Suprapubic skin (tissue), 4 donors: ENCODE results near the gene GGCT. TPM values are rescaled to one million over a fixed set of nuclear protein-coding genes. Genes with fewer than 3 reads are reported as not detected.
A peak's percentile ranks its signal among the peaks of the same experiment; 100 is the strongest.

Experiments
- DNase-seq, 2 donors: peaks; one replicate each; pipeline ENCODE4 v3.0.0-alpha.2; 2019; ENCODE audit warnings: low spot score in 2 of 2
- H3K27ac ChIP-seq: fragments of 200-600 bp; sonication (generic); one replicate; pipeline ENCODE4 v1.5.1; 2019
- H3K27me3 ChIP-seq: fragments of 200-600 bp; sonication (generic); one replicate; pipeline ENCODE4 v1.5.1; 2019
- H3K36me3 ChIP-seq: fragments of 200-600 bp; sonication (generic); one replicate; pipeline ENCODE4 v1.5.1; 2019
- H3K4me1 ChIP-seq: fragments of 200-600 bp; sonication (generic); one replicate; pipeline ENCODE4 v1.5.1; 2019
- H3K4me3 ChIP-seq: fragments of 200-600 bp; sonication (generic); one replicate; pipeline ENCODE4 v1.5.1; 2019; ENCODE audit warnings: mild to moderate bottlenecking
- H3K9me3 ChIP-seq: fragments of 200-600 bp; sonication (generic); one replicate; pipeline ENCODE4 v1.5.1; 2019
- EP300 ChIP-seq: sonication (generic); formaldehyde crosslinking; IDR thresholded peaks from one replicate; pipeline ENCODE4 v1.6.1; 2017; ENCODE audit warnings: antibody characterized with exemption
- POLR2A ChIP-seq, 2 donors: fragments of 450-650 bp; IDR thresholded peaks; one replicate each; pipeline ENCODE4 v1.6.1; 2017; ENCODE audit warnings: antibody characterized with exemption in 2 of 2, mild to moderate bottlenecking in 2 of 2, moderate library complexity in 2 of 2
- POLR2AphosphoS5 ChIP-seq, 3 donors: sonication (generic); formaldehyde crosslinking; IDR thresholded peaks; one replicate each; pipeline ENCODE4 v1.6.1; 2017; ENCODE audit warnings: antibody characterized with exemption in 3 of 3
- WGBS: methylation state at CpG from one replicate; pipeline ENCODE4 v1.1.5; 2018; 5-methylcytosine and 5-hydroxymethylcytosine counted together
- total RNA-seq, 4 donors: library from RNA; depleted of rRNA; stranded (reverse); fragments of >200 nt; gene quantifications; one replicate each; pipeline ENCODE4 v1.1.0, GENCODE V29; 2016
- TF ChIP-seq, protein P1 (sequence below), 2 donors: fragments of 200-600 bp in 1 of 2; fragments of 450-650 bp in 1 of 2; sonication (generic) in 1 of 2; IDR thresholded peaks; one replicate each; pipeline ENCODE4 v1.5.1; 2016 to 2019; ENCODE audit warnings: antibody characterized with exemption in 2 of 2, mild to moderate bottlenecking in 1 of 2, moderate library complexity in 1 of 2

GGCT gene
- total RNA-seq, 4 donors from 2014 or later = 13.7 to 76.1 (median 54.1) TPM

GRCh38 chr7:30470163-30470770, 34.4 kb downstream of the GGCT start:
- DNase-seq = no peak
- 71% methylated on average over 14 of the region's 14 CpGs for WGBS
- Histone ChIP-seq H3K4me1 (peaks cover 71% of the 10 kb centered on the region), H3K27me3 (no peaks in the 10 kb centered on the region), H3K4me3 (no peak overlapping the region), H3K36me3 (no peaks in the 10 kb centered on the region), H3K9me3 (no peaks in the 10 kb centered on the region), H3K27ac (peak overlapping the region; percentile 87)
- no peak for TF ChIP-seq POLR2A (IDR thresholded peaks at IDR 0.05)
- no peak for TF ChIP-seq EP300
- TF ChIP-seq, protein P1, sequence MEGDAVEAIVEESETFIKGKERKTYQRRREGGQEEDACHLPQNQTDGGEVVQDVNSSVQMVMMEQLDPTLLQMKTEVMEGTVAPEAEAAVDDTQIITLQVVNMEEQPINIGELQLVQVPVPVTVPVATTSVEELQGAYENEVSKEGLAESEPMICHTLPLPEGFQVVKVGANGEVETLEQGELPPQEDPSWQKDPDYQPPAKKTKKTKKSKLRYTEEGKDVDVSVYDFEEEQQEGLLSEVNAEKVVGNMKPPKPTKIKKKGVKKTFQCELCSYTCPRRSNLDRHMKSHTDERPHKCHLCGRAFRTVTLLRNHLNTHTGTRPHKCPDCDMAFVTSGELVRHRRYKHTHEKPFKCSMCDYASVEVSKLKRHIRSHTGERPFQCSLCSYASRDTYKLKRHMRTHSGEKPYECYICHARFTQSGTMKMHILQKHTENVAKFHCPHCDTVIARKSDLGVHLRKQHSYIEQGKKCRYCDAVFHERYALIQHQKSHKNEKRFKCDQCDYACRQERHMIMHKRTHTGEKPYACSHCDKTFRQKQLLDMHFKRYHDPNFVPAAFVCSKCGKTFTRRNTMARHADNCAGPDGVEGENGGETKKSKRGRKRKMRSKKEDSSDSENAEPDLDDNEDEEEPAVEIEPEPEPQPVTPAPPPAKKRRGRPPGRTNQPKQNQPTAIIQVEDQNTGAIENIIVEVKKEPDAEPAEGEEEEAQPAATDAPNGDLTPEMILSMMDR (IDR thresholded peaks at IDR 0.05) = no peak
- peak in 1 of 3 donors; percentile 16 for TF ChIP-seq POLR2AphosphoS5 (IDR thresholded peaks at IDR 0.05)

DNA sequence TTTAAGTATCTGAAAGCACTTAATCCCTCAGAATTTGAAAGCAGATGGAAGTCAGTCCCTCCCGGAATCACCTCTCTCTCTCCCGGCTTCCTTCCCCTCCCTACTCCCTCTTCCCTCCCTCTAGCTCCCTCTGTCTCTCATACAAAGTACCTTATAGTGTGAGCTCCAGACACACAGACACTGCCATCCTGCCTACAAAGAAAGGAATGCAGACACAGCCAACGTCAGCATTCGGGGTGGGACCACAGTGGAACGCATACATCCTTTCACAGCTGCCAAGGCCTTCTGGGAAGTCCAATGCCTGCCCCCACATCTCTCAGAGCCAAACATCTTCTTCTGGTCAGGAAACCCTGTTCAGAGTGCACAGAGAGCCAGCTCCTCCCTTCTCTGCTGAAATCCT, 35.3 kb downstream of the GGCT start:
- 29% methylated on average over 5 of the region's 5 CpGs for WGBS
- no peaks in the 10 kb centered on the region for H3K9me3 ChIP-seq
- H3K27me3 ChIP-seq = no peaks in the 10 kb centered on the region
- no peak overlapping the region for H3K4me3 ChIP-seq
- no peaks in the 10 kb centered on the region for H3K36me3 ChIP-seq
- TF ChIP-seq EP300 (peak; percentile 78), POLR2AphosphoS5 (IDR thresholded peaks at IDR 0.05) (peak in 1 of 3 donors; percentile 73), POLR2A (IDR thresholded peaks at IDR 0.05) (no peak)
- TF ChIP-seq, protein P1 (IDR thresholded peaks at IDR 0.05) = peak; percentile 22 to 26
- peak; percentile 85 to 87 for DNase-seq
- peak overlapping the region; percentile 87 for H3K27ac ChIP-seq
- peaks cover 75% of the 10 kb centered on the region for H3K4me1 ChIP-seq

DNA sequence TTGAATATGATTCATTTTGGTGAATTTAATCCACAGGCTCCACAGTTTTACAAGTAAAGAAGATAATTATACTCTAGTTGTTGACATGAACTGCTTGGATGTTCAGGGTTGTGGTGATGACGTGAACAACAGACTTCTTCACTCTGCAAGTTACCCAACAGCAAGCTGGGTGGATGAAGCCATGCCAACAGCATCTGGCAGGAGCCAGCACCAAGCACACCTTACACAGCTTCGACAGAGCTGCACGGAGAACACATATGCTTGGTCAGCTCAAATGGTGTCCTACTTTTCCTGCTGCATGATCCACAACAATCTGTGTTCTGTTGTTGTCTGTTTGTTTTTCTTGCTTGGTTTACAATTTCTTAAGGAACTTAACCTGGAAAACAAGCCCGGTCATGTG, 35.8 kb downstream of the GGCT start:
- Histone ChIP-seq H3K4me1 (peaks cover 77% of the 10 kb centered on the region), H3K4me3 (no peak overlapping the region)
- WGBS = 42% methylated on average over 4 of the region's 4 CpGs

DNA sequence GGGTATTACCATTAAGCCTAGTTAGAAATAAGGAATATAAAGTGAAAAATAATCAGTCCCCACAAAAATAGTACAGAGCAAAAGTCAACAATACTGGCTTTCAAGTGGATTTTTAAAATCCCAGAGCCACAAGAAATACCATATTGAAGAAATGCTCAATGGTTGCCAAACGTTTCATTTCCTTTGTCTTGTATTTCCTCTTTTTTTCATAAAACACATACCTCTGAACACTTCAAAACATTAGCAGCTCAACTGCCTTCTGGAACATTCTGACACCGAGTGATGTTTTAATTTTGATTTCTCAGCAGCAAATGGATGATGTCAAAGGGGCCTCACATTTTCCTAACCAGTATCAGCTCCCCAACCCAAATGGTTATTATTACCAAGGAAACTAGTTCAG, 36.6 kb downstream of the GGCT start:
- peak overlapping the region; percentile 87 for H3K27ac ChIP-seq
- DNase-seq = no peak
- peaks cover 77% of the 10 kb centered on the region for H3K4me1 ChIP-seq
- H3K36me3 ChIP-seq = no peaks in the 10 kb centered on the region
- TF ChIP-seq POLR2AphosphoS5 (IDR thresholded peaks at IDR 0.05) (no peak), POLR2A (IDR thresholded peaks at IDR 0.05) (no peak), EP300 (no peak)
- TF ChIP-seq, protein P1 (IDR thresholded peaks at IDR 0.05) = no peak
- no peaks in the 10 kb centered on the region for H3K9me3 ChIP-seq
- no peak overlapping the region for H3K4me3 ChIP-seq
- no peaks in the 10 kb centered on the region for H3K27me3 ChIP-seq
- WGBS = 66% methylated on average over 2 of the region's 2 CpGs

More for the DNA sequence above, 35.8 kb downstream of the GGCT start:
- no peaks in the 10 kb centered on the region for H3K27me3 ChIP-seq
- peak overlapping the region; percentile 87 for H3K27ac ChIP-seq
- TF ChIP-seq POLR2AphosphoS5 (IDR thresholded peaks at IDR 0.05) (no peak), EP300 (no peak), POLR2A (IDR thresholded peaks at IDR 0.05) (no peak)
- TF ChIP-seq, protein P1 (IDR thresholded peaks at IDR 0.05) = no peak
- H3K9me3 ChIP-seq = no peaks in the 10 kb centered on the region
- no peak for DNase-seq
- no peaks in the 10 kb centered on the region for H3K36me3 ChIP-seq

DNA sequence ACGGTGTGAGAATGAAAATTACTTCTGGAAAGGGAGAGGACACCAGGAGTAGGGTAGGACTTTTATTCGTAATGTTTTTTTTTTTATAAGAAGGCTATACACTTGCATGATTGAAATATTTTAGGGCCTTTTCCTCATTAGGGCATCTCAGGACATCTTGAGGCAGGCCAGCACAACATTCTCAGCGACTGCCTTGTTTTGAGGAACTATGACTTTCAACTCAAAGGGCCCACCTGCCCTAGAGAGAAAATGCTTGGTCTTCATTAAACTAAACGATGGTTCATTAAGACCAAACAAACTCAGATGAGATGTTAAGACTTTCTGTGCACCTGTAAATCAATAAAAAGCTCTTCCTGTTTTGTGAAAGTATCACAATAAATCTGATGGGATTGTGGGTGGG, 37.4 kb downstream of the GGCT start:
- WGBS = 81% methylated on average over 4 of the region's 4 CpGs
- H3K9me3 ChIP-seq = no peaks in the 10 kb centered on the region
- H3K4me3 ChIP-seq = no peak overlapping the region
- no peak for DNase-seq
- H3K4me1 ChIP-seq = peaks cover 70% of the 10 kb centered on the region
- no peaks in the 10 kb centered on the region for H3K36me3 ChIP-seq
- no peak overlapping the region for H3K27ac ChIP-seq
- TF ChIP-seq, protein P1 (IDR thresholded peaks at IDR 0.05) = no peak
- TF ChIP-seq POLR2A (IDR thresholded peaks at IDR 0.05) = no peak
- no peak for TF ChIP-seq EP300
- TF ChIP-seq POLR2AphosphoS5 (IDR thresholded peaks at IDR 0.05) = no peak
- no peaks in the 10 kb centered on the region for H3K27me3 ChIP-seq
